ENCODE results near the gene KIAA0586. TPM values are rescaled to one million over a fixed set of nuclear protein-coding genes. Genes with fewer than 3 reads are reported as not detected.

KIAA0586 gene
- polyA plus RNA-seq, 2 of the 4 experiments (the other 2 are of a cell fraction) = 10.6 to 22.2 TPM

DNA sequence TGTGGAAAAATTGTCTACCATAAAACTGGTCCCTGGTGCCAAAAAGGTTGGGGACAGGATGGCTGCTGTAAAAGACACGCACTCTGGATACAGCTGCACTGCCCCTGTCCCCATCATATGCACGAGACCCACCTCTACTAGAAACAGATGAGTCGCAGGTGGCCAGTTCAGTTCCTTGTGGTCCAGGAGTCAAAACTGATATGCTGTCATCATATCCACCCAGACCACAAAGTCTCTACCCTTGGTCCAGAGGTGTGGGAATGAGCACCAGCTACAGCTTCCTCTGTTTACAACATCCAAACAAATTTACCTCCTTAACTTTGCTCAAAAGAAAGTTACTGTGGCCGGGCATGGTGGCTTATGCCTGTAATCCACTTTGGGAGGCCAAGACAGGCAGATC lies 166.5 kb downstream of the KIAA0586 start:
- TF ChIP-seq EP300 (IDR thresholded peaks at IDR 0.05) (no peak), NFE2L2 (conservative IDR thresholded peaks at IDR 0.05; ENCODE audit: low read length) (no peak), FOSB (CRISPR knock-in tag; IDR thresholded peaks at IDR 0.05) (no peak)
- TF ChIP-seq, protein P1, sequence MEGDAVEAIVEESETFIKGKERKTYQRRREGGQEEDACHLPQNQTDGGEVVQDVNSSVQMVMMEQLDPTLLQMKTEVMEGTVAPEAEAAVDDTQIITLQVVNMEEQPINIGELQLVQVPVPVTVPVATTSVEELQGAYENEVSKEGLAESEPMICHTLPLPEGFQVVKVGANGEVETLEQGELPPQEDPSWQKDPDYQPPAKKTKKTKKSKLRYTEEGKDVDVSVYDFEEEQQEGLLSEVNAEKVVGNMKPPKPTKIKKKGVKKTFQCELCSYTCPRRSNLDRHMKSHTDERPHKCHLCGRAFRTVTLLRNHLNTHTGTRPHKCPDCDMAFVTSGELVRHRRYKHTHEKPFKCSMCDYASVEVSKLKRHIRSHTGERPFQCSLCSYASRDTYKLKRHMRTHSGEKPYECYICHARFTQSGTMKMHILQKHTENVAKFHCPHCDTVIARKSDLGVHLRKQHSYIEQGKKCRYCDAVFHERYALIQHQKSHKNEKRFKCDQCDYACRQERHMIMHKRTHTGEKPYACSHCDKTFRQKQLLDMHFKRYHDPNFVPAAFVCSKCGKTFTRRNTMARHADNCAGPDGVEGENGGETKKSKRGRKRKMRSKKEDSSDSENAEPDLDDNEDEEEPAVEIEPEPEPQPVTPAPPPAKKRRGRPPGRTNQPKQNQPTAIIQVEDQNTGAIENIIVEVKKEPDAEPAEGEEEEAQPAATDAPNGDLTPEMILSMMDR (IDR thresholded peaks at IDR 0.05) = no peak
- DNase-seq (ENCODE audit: low read depth in 1 of 2, low spot score in 1 of 2) (no peak), ATAC-seq (no peak), FAIRE-seq (no peak)
- H3K9me3 ChIP-seq = no peaks in the 10 kb centered on the region
- no peak overlapping the region for H3K4me2 ChIP-seq
- H3K27ac ChIP-seq = no peak overlapping the region
- no peaks in the 10 kb centered on the region for H3K4me1 ChIP-seq
- H3K4me3 ChIP-seq = no peak overlapping the region
- 50% methylated on average over 4 of the region's 4 CpGs for WGBS (ENCODE audit: missing lambda C conversion rate)
- POLR2A ChIA-PET = no interaction called here
- CTCF ChIA-PET = no interaction called here

DNA sequence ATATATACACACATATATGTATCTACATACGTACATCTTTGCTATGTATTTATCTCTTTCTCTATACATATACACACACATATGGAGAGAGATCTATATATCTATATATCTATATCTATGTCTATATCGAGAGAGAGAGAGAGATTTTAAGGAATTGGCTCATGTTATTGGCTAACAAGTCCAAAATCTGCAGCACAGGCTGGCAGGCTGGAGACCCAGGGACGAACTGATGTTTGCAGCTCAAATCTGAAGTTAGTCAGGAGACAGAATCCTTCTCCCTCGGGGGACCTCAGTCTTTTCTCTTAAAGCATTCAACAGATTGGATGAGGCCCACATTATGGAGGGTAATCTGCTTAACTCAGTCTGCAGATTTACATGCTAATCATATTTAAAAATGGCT lies 169.5 kb downstream of the KIAA0586 start:
- CTCF ChIA-PET = interaction anchor here (1.5 kb wide), 1 partner anchor 96 kb away, joined by 5 read pairs; no protein-coding TSS in a partner anchor
- WGBS (ENCODE audit: missing lambda C conversion rate) = 35% methylated on average over 4 of the region's 4 CpGs
- Histone ChIP-seq H3K27ac (no peak overlapping the region), H3K9me3 (no peaks in the 10 kb centered on the region), H3K4me3 (no peak overlapping the region), H3K4me2 (no peak overlapping the region), H3K4me1 (no peaks in the 10 kb centered on the region)
- POLR2A ChIA-PET = no interaction called here
- ATAC-seq (no peak), FAIRE-seq (no peak), DNase-seq (ENCODE audit: low read depth in 1 of 2, low spot score in 1 of 2) (no peak)
- TF ChIP-seq, protein P2, sequence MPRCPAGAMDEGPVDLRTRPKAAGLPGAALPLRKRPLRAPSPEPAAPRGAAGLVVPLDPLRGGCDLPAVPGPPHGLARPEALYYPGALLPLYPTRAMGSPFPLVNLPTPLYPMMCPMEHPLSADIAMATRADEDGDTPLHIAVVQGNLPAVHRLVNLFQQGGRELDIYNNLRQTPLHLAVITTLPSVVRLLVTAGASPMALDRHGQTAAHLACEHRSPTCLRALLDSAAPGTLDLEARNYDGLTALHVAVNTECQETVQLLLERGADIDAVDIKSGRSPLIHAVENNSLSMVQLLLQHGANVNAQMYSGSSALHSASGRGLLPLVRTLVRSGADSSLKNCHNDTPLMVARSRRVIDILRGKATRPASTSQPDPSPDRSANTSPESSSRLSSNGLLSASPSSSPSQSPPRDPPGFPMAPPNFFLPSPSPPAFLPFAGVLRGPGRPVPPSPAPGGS (IDR thresholded peaks at IDR 0.05) = no peak
- no peak for TF ChIP-seq RNF2 (IDR thresholded peaks at IDR 0.05; ENCODE audit: borderline replicate concordance, low read depth)
- TF ChIP-seq RFX5 (IDR thresholded peaks at IDR 0.05) = no peak
- TF ChIP-seq BHLHE40 (IDR thresholded peaks at IDR 0.05; ENCODE audit: low read depth, low read length) = no peak
- TF ChIP-seq, protein P3, sequence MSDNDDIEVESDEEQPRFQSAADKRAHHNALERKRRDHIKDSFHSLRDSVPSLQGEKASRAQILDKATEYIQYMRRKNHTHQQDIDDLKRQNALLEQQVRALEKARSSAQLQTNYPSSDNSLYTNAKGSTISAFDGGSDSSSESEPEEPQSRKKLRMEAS (IDR thresholded peaks at IDR 0.05) = no peak
- no peak for TF ChIP-seq TP53 (CRISPR knock-in tag; IDR thresholded peaks at IDR 0.05)

DNA sequence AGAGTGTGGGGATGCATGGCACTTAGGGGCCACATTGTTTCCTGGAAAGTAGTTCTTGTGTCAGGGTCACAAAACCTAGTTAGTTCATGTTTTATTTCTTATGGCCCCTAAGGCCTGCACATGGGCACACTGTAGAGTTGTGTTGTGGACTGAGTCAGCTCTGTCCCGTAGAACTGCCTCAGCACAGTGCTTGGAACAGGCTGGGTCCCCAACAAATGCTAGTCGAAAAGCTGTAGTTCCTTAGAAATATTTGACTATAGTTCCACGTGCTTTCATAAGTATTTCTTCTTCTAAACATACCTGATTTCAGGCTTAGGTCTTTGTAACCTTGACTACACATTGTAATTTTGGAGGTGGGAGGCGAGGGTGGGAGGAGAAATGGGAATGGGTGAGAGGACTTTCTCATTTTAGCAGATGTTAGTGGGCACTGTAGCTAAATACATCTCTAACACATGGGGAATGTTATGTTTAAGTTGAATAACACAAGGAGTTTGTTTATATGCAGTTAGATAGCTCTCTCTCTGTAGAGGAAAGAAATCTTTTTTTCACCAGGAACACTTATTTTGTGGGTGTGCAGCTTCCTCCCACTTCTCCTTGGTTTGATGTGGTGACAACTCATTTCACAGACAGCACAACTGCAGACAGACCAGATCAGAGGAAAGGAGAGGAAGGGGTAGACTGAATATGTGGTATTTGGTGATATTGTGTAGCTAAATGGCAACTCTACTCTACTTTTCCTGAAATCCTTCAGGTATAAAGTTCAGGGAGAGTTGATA lies 170.7 kb downstream of the KIAA0586 start:
- no peak for DNase-seq (ENCODE audit: low read depth in 1 of 2, low spot score in 1 of 2)
- no peak for TF ChIP-seq PHF8 (IDR thresholded peaks at IDR 0.05; ENCODE audit: borderline replicate concordance, low read depth)
- no peak for TF ChIP-seq NFE2L2 (conservative IDR thresholded peaks at IDR 0.05; ENCODE audit: low read length)
- no peak for TF ChIP-seq KDM1A (IDR thresholded peaks at IDR 0.05; ENCODE audit: low read depth)
- TF ChIP-seq, protein P2 (IDR thresholded peaks at IDR 0.05) = no peak
- TF ChIP-seq, protein P4, sequence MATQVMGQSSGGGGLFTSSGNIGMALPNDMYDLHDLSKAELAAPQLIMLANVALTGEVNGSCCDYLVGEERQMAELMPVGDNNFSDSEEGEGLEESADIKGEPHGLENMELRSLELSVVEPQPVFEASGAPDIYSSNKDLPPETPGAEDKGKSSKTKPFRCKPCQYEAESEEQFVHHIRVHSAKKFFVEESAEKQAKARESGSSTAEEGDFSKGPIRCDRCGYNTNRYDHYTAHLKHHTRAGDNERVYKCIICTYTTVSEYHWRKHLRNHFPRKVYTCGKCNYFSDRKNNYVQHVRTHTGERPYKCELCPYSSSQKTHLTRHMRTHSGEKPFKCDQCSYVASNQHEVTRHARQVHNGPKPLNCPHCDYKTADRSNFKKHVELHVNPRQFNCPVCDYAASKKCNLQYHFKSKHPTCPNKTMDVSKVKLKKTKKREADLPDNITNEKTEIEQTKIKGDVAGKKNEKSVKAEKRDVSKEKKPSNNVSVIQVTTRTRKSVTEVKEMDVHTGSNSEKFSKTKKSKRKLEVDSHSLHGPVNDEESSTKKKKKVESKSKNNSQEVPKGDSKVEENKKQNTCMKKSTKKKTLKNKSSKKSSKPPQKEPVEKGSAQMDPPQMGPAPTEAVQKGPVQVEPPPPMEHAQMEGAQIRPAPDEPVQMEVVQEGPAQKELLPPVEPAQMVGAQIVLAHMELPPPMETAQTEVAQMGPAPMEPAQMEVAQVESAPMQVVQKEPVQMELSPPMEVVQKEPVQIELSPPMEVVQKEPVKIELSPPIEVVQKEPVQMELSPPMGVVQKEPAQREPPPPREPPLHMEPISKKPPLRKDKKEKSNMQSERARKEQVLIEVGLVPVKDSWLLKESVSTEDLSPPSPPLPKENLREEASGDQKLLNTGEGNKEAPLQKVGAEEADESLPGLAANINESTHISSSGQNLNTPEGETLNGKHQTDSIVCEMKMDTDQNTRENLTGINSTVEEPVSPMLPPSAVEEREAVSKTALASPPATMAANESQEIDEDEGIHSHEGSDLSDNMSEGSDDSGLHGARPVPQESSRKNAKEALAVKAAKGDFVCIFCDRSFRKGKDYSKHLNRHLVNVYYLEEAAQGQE (IDR thresholded peaks at IDR 0.05) = no peak
- TF ChIP-seq ZNF302 (CRISPR knock-in tag; IDR thresholded peaks at IDR 0.05) = no peak
- TF ChIP-seq RCOR1 (IDR thresholded peaks at IDR 0.05; ENCODE audit: low read depth, low read length) = no peak
- no peak for TF ChIP-seq BHLHE40 (IDR thresholded peaks at IDR 0.05; ENCODE audit: low read depth, low read length)
- TF ChIP-seq, protein P3 (IDR thresholded peaks at IDR 0.05) = no peak
- TF ChIP-seq HOXA7 (CRISPR knock-in tag; IDR thresholded peaks at IDR 0.05) = no peak
- no peak for TF ChIP-seq JUN (IDR thresholded peaks at IDR 0.05)
- TF ChIP-seq ESRRA (IDR thresholded peaks at IDR 0.05; ENCODE audit: borderline replicate concordance, low read length) = no peak
- ChIA-PET POLR2A (no interaction called here), CTCF (interaction anchor here (1.5 kb wide), 1 partner anchor 97 kb away, joined by 5 read pairs; no protein-coding TSS in a partner anchor)
- Histone ChIP-seq H3K4me2 (no peak overlapping the region), H3K9me3 (no peaks in the 10 kb centered on the region), H3K4me1 (no peaks in the 10 kb centered on the region), H3K4me3 (no peak overlapping the region), H3K27ac (no peak overlapping the region)
- 21% methylated on average over 4 of the region's 4 CpGs for WGBS (ENCODE audit: missing lambda C conversion rate)
- ATAC-seq = no peak
- FAIRE-seq = no peak

All from A549 (cell line).